Nephron (organoid): ENCODE results near the gene LPAR1.
A peak's percentile ranks its signal among the peaks of the same experiment; 100 is the strongest.

ENCODE experiments used
- H3K27ac Mint-ChIP-seq, 3 experiments: 2 replicates each; pipeline ENCODE4 v1.8.0; 2020; ENCODE audit warnings: mixed read lengths in 3 of 3, mild to moderate bottlenecking in 2 of 3, moderate library complexity in 1 of 3
- H3K27me3 Mint-ChIP-seq: 2 replicates; pipeline ENCODE4 v1.8.0; 2021; ENCODE audit warnings: low read depth, mild to moderate bottlenecking, moderate library complexity, mixed read lengths
- H3K36me3 Mint-ChIP-seq: 2 replicates; pipeline ENCODE4 v1.8.0; 2020; ENCODE audit warnings: low read depth, mixed read lengths
- H3K4me1 Mint-ChIP-seq: 2 replicates; pipeline ENCODE4 v1.8.0; 2020; ENCODE audit warnings: mixed read lengths
- H3K4me3 Mint-ChIP-seq, 3 experiments: 2 replicates each; pipeline ENCODE4 v1.8.0; 2020; ENCODE audit warnings: mild to moderate bottlenecking in 3 of 3, mixed read lengths in 3 of 3, moderate library complexity in 2 of 3
- H3K9me3 Mint-ChIP-seq: 2 replicates; pipeline ENCODE4 v1.8.0; 2020; ENCODE audit warnings: mixed read lengths
- TF ChIP-seq, protein P1 (sequence below), 3 experiments: fragments of 200-600 bp; sonication (generic); IDR thresholded peaks; one replicate each; pipeline ENCODE4 v1.5.0; 2021; ENCODE audit warnings: antibody characterized with exemption in 3 of 3; ENCODE audit not compliant: unreplicated experiment in 3 of 3

Gene LPAR1

DNA sequence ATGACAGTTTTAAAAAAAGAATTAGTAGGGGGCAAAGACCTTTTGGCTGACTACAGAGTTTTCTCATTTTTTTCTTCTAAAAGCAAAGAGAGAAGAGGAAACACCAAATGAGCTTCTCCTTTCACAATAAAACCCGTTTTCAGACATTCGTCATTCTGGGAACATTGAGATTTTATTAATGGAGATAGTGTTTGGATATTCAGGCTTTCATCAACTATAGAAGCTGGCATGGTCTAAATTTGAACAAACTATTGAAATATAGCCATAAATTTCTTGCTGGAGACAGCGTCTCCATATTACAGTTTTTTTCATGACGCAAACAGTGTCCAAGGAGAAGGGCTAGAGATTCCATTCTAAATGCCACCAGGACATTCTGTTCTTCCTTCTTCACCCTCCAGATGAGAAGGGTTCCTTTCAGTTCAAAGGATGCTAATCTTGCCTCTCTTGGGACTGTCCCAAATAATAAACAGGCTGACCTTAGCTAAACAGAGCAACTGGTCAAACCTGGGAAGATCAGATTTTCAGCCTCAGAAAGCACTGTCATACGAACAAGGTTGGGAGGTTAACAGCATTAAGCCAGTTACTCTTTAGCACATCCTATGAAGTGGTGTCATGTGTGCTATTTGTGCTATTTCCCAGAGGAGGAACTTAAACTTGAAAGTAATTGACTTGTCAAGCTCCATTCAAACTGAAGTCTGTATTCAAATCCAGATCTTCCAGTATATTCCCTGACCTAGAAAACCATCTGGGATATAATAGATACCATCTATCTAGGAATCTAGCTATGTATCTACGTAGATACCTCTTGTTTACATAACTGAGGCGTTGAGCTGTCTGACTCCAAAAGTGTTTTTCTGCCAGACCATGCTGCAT is 125.6 kb downstream of the LPAR1 start:
- TF ChIP-seq, protein P1, sequence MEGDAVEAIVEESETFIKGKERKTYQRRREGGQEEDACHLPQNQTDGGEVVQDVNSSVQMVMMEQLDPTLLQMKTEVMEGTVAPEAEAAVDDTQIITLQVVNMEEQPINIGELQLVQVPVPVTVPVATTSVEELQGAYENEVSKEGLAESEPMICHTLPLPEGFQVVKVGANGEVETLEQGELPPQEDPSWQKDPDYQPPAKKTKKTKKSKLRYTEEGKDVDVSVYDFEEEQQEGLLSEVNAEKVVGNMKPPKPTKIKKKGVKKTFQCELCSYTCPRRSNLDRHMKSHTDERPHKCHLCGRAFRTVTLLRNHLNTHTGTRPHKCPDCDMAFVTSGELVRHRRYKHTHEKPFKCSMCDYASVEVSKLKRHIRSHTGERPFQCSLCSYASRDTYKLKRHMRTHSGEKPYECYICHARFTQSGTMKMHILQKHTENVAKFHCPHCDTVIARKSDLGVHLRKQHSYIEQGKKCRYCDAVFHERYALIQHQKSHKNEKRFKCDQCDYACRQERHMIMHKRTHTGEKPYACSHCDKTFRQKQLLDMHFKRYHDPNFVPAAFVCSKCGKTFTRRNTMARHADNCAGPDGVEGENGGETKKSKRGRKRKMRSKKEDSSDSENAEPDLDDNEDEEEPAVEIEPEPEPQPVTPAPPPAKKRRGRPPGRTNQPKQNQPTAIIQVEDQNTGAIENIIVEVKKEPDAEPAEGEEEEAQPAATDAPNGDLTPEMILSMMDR (IDR thresholded peaks at IDR 0.05; ENCODE audit: unreplicated experiment in 3 of 3): no peak
- Mint-ChIP-seq H3K4me3 (no peak overlapping the region), H3K9me3 (peaks cover 28% of the 10 kb centered on the region), H3K27me3 (no peaks in the 10 kb centered on the region), H3K27ac (peak overlapping the region; percentile 21 to 79 (median 66)), H3K4me1 (peaks cover 14% of the 10 kb centered on the region), H3K36me3 (peaks cover 45% of the 10 kb centered on the region)

DNA sequence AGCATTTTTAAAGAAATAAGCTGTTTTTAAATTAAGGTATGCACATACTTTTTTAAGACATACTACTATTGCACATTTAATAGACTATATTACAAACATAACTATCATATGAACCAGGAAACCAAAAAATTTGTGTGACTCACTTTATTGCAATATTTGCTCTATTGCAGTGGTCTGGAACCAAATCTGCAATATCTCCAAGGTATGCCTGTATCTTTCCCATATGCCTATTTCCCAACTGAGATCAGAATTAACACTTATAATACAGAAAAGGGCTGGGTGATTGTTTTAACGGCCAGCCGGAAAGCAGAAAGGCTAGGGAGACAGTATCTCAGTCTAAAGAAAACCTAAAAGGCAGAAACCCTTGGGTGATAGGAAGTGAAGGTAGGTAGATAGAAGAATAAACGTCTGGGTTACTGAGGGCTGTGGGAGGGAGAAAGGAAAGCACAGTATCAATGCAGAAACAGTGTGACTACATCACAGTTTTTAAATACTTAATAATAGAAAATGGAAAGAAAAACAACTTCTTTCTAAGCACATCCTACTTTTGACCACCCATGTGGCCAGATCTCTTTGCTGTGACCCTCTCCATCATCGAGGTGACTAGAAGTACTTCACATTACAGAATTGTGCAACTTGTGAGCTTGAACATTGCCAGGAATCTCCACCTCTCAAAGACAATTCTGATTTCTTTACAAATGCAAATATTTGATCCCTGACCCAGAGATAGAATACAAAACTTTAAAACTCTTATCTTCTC is 126.4 kb downstream of the LPAR1 start:
- Mint-ChIP-seq H3K27me3 (no peaks in the 10 kb centered on the region), H3K4me3 (no peak overlapping the region), H3K36me3 (peaks cover 48% of the 10 kb centered on the region), H3K27ac (peak overlapping the region; percentile 21 to 79 (median 66)), H3K9me3 (peaks cover 32% of the 10 kb centered on the region), H3K4me1 (peaks cover 14% of the 10 kb centered on the region)
- TF ChIP-seq, protein P1 (IDR thresholded peaks at IDR 0.05; ENCODE audit: unreplicated experiment in 3 of 3): no peak

DNA sequence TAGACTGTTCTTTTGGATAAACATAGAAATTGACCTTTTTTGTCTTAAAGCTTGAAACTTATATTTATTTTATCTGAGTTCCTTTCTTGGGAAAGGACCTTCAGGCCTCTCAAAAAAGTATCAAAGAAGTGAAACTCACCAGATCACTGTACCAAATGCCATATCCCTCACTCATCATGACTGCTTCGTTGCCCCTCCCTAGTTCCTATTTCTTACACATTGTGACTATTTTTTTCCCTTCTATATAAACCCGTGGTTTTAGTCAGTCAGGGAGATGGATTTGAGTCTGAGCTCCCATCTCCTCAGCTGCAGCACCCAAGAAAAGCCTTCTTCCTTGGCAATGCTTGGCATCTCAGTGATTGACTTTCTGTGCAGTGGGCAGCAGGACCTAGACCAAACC is 129.4 kb downstream of the LPAR1 start:
- no peak overlapping the region for H3K4me3 Mint-ChIP-seq
- no peaks in the 10 kb centered on the region for H3K27me3 Mint-ChIP-seq
- H3K9me3 Mint-ChIP-seq: peaks cover 36% of the 10 kb centered on the region
- TF ChIP-seq, protein P1 (IDR thresholded peaks at IDR 0.05; ENCODE audit: unreplicated experiment in 3 of 3): no peak
- H3K27ac Mint-ChIP-seq: no peak overlapping the region
- H3K4me1 Mint-ChIP-seq: peaks cover 14% of the 10 kb centered on the region
- peaks cover 52% of the 10 kb centered on the region for H3K36me3 Mint-ChIP-seq

DNA sequence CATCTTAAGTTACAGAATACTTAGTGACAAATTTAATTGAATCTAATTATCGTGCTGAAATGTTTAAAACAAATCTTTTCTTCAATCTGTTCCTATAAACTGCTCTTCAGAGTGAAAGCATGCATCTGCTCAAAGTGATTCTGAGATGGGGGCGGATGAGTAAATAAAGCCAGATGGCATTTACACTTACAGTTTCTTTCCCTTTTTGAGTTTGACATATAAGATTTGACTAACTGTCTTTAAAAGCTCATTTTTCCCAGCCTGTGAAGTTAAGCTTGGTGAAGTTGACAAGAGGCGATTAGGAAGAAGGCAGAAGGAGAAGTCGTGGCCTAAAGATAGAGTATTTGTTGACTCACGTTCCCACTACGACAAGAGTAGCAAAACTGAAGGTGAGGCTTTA is 137.4 kb downstream of the LPAR1 start:
- TF ChIP-seq, protein P1 (IDR thresholded peaks at IDR 0.05; ENCODE audit: unreplicated experiment in 3 of 3): no peak
- peak overlapping the region in 2 of 3 experiments; percentile 31 to 68 for H3K27ac Mint-ChIP-seq
- H3K4me1 Mint-ChIP-seq: peaks cover 40% of the 10 kb centered on the region
- H3K4me3 Mint-ChIP-seq: no peak overlapping the region
- no peaks in the 10 kb centered on the region for H3K27me3 Mint-ChIP-seq
- peaks cover 65% of the 10 kb centered on the region for H3K36me3 Mint-ChIP-seq
- H3K9me3 Mint-ChIP-seq: peaks cover 36% of the 10 kb centered on the region

DNA sequence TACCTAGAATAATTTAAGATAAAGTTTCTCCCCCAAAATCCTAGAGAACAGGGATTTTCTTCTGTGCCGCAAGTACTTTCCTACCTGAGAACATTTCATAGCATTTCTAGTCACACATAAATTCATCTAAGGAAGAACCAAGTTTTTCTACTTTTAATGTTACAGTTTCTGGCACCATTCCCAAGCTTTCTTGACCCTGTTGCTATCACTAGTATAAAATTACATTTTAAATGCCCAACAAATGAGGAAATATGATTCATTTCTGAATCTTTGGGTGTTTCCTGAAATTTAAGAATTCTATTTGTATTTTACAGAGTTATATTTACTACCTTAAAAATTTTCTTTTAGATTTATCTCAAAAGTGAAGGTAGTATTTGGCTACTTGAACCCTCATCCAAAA is 137.8 kb downstream of the LPAR1 start:
- Mint-ChIP-seq H3K27me3 (no peaks in the 10 kb centered on the region), H3K4me3 (no peak overlapping the region), H3K4me1 (peaks cover 44% of the 10 kb centered on the region), H3K36me3 (peaks cover 66% of the 10 kb centered on the region), H3K9me3 (peaks cover 36% of the 10 kb centered on the region), H3K27ac (peak overlapping the region; percentile 31 to 68 (median 34))
- TF ChIP-seq, protein P1 (IDR thresholded peaks at IDR 0.05; ENCODE audit: unreplicated experiment in 3 of 3): no peak
